NCI-H1417 treated with DMSO at 0.1 percent for 48 hours (cell line): Measurements from ENCODE around the gene SH3PXD2A.
"Not testable (repeated sequence)": the region's sequence is repeated elsewhere in the genome, so short reads cannot be mapped to it uniquely, and the experiment has no call there.

ENCODE experiments used
- DNase-seq: peaks from one replicate; lab custom pipeline; 2025; lab: John Stamatoyannopoulos, UW

The SH3PXD2A gene

DNA sequence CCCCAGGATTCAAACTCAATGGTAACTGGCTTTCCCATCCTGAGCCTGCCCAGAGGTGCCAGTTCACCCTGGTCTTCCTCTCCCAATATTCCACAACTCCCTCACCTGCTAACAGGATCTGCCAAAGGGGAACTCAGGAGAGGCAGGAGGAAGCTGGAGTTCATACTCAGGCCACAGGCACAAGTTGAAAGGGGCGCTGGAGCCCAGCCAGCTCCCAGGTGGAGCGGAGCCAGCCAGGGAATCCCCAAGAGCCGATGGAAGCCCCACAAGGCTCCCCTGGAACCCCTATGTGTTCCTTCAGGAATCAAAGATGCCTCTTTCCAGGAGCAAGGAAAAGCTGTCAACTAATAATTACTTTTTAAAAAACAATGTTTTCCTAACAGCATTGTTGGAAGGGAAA is 63.5 kb downstream of the SH3PXD2A start:
- DNase-seq: no peak

DNA sequence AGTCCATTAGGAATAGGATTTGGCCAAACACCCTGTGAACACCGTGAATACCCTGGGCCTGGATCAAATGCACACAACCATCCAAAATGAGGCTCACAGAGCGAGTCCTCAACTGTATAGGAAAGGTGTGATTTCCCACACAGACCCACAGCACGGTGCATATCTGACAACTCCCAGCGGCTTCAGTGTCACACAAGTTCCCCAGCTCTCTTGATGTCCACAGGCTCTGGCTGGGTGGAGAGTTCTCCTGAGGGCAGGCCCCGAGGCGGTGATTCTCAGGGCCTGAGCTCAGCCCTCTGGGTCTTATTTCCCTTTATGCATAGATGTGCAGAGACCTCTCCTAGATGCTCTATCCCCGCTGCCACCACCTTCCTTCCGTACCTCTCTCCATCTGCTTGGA is 64.1 kb downstream of the SH3PXD2A start:
- DNase-seq: no peak

DNA sequence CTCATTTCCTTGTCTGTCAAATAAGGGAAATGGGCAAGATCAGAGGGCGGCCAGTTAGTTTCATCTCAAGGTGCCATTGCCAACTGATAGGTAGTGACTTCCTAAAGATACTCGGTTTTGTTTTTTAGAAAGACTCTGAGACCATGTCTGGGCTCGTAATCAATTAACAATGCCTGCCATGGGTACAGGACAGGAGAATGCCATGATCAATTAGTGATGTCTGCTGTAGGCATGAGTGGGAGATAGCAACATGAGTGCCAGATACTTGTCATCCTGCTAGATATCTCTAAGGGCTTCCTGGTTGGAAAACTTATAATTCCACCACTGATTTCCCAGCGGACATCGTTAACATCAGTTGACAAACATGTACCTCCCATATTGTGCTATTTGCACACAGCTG is 64.8 kb downstream of the SH3PXD2A start:
- DNase-seq: no peak

DNA sequence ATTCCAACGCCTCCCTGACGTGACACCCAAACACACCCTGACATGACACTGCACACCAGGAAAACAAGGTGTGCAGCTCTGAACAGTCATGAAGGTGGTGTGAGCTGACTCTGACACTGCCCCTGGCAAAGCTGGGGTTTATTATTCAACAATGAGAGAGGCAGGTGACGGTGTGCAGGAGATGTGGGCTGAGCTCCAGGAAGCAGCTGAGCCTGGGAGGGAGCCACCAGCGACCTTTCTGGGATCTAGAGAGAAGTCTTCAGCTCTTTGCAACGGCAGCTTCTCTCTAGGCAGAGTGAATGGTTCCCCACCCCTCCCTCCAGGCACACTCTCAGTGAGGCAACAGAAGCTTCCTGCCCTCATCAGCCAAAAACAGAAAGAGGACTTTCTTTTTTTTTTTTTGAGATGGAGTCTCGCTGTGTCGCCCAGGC is 65.6 kb downstream of the SH3PXD2A start:
- DNase-seq: no peak

DNA sequence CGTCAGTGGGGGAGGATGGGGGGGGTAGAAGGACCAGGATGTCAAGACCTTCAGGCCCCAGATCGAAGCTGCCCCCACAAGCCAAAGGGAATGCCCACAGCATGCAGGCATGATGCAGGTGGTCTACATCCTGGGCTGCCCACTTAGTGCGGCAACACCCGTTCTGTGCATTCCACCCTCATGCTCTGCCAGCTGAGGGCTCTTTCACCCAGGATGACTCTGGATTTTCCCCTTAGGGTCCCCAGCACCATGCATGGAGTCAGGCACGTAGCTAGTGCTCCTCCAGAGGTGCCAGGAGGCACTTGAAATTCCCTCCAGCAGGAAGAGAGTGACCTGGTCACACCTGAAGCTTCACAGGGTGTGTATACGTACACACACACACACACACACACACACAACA is 66.2 kb downstream of the SH3PXD2A start:
- no peak for DNase-seq

DNA sequence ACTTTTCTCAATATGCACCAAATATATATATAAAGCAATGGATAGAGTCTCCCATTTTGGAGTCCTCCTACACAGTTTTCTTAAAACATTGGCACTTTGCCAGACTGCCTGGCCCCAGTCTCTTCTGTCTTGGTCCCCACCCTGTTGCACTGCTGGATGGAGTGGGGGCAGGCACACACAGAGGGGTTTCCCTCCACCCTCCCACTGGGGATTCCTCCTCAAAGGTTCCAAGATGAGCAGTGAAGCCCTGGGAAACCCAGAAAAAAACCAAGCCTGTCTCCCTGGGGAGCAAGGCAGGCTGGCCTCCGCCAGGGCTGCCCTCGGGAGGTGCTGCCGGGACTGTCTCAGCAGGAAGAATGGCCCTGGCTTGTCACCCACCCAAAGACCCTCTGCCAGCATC is 68.0 kb downstream of the SH3PXD2A start:
- DNase-seq: no peak

DNA sequence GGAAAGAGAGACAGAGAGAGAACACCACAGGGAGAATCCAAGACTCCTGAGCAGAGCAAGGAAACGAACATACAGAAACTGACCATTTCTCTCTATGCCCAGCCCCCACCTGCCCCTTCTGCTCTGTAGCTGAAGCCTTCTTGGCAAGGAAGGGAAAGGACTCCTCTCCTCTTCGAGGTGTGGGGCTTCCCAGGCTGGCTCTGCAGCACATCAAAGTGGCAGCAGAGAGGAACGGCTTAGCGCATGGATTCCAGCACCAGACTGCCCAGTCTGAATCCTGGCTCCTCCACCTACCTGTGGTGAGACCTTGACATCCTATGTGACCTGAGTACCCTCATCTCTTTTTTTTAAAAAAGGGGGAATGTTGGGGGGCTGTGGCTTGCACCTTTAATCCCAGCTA is 69.4 kb downstream of the SH3PXD2A start:
- DNase-seq: no peak

DNA sequence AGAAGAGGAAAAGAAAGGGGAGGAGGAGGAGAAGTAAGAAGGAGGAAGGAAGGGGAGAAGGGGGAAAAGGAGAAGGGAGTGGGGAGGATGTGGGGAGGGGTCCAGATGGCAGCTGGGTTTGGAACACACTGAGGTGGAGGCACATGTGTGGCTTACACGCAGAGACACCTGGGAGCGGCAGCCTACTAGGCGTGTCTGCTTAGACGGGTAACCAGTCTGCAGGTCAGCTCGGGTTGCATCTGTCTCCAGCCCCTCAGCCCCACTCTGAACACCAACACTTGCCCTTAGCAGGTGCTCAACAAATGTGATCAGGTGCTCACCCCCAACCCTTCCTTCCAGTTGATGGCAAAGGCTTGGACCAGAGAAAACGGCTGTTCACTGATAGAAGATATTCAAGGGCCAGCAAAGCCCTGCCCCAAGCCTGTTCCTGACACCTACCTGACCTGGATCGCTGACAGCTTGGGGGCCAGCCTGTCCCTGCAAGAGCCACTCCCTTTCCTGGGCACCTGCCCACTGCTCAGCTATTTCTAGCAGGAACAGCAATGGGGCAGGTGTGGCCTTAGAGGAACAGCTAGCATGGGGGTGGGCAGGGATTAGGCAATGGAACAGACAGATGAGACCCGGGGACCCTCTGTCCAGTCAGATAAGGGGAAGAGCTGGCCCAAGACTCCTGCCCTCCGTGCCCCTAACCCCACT is 70.5 kb downstream of the SH3PXD2A start:
- no peak for DNase-seq

DNA sequence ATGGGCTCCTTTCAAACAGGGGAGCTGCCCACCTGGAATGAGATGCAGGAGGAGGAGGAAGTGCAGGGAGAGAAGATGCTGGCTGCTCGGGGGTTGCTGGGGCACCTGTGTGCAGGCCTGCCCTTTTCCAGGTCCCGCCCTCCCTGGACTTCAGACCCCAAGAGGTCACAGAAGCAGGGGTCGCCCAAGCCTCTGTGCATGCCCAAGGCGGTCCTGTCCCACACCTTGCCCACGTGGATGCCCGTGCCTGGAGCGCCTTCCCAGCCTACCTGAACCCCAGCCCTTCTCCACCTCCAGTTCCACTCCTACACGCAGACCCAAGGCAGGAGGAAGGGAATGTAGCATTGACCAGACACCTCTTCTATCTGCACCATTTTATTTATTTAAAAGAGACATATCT is 71.3 kb downstream of the SH3PXD2A start:
- no peak for DNase-seq

DNA sequence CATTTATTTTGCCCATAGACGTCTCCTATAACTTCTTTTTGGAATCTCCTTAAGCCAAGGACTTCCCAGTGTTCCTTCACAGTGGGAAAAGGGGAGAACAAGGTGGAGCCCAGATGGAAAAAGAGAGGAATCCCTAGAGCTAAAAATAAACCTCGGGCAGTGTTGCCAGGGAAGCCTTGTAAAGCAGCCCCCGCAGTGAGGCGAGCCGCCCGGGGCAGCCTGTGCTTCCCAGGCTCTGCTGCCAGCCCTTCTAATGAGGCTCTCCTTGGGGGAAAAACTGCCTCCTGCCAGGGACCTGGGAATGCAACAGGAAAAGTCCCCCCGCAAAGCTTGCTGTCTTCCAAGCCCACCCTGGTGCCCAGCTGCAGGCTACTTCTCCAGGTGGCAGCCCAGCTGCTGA is 71.7 kb downstream of the SH3PXD2A start:
- no peak for DNase-seq

DNA sequence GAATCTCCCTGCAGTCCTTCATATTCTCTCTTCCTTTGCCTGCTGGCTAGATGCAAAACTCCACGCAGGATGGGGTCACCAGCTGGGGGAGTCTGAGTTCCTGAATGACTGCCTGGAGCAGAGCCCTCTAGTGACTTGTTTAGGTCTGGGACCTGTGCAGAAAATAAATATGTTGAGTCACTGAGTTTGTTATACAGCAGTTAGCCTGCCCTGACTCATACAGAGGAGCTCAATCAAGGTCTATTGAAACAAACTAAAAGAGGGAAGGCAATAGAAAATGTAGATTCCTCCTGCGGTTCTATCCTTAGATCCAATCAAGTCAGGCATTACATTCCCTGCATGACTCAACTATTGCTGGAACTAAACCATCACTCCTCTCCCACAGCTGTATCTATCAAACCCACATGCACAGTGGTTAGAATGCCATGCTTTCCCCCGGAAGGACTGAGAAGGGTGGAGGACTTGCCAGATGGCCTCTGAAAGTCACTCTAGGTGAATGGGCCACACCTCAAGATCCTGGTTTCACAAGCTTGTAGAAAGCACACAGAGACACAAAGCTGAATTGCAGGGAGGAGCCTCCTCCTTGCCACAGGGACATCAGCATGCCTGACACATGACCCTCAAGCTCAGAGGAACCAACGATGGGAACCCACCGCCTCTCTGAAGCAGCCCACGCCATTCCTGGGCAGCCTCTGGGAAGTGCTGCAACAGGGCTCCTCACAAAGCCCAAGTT is 73.9 kb downstream of the SH3PXD2A start:
- no peak for DNase-seq

DNA sequence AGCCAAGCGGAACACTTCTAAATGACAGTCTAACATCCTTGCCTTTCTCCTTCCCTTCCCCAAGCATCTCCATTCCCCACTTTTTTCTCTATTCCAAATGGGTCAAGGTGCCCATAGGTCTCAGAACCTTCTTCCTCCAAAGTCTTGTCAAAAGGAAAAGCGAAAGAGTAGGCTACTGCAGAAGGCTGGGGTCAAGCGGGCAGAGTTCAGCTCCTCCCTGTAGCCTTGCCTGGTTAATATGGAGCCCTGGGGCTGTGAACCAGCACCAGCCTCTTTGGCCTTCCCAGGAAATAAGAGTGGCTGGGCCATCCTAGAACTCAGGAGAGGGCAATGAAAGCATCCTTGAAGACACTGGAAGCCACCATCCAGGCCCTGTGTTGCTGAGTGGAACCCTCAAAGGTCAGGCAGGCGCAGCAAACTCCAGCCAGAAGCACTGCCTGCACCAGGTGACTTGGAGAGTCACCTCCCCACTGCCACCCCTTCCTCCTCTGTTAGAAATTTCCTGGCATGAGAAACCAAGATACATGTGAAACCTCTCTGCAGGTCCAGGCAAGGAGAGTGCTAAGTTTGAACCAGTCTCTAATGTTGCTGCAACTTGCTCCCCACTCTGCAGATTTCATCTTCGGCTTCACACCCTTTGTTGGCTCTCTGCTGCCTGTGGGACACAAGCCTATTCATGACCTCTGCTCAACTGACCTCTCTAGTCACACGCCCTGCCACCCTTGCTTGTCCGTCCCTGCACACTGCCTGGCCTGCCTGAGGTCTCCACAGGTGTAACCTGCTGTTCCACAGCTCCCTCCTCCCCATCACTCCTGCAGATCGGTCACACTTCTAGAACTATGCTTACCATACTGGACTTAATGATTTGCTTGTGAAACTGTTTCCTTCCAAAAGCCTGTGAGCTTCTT is 74.9 kb downstream of the SH3PXD2A start:
- DNase-seq: no peak

DNA sequence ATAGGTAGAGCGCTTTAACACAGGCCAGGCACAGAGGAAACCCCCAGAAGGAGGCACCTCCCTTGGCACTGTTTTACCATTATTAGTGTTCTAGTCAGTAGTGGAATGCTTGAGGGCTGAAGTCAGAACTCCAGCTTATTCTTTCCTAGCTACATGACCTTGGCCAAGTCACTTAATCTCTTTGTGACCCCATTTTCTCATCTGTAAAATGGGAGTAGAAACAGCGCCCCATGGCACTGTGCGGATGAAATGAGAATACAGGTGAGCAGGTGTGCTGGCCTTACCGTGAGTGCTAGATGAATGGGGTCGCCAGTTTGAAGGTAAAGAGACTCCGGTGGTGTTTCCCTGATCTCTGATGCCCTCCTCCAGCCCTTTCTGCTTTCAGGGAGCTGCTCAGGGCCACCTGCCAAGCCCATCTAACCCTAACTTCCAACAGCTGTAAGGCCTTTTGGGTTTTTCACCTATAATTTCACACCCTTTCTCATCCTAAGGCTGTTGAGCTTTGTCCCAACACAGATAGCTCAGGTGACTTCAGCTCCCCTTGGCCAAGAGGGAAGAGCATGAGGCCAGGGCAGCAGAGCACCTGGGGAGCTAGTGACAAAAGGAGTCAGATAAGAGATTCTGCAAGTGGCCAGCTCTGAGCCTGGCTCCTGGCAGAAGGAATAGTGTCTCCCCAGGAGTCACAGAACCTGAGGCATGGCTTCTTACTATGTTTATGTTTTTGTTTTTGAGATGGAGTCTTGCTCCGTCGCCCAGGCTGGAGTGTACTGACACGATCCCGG is 76.8 kb downstream of the SH3PXD2A start:
- DNase-seq: no peak

DNA sequence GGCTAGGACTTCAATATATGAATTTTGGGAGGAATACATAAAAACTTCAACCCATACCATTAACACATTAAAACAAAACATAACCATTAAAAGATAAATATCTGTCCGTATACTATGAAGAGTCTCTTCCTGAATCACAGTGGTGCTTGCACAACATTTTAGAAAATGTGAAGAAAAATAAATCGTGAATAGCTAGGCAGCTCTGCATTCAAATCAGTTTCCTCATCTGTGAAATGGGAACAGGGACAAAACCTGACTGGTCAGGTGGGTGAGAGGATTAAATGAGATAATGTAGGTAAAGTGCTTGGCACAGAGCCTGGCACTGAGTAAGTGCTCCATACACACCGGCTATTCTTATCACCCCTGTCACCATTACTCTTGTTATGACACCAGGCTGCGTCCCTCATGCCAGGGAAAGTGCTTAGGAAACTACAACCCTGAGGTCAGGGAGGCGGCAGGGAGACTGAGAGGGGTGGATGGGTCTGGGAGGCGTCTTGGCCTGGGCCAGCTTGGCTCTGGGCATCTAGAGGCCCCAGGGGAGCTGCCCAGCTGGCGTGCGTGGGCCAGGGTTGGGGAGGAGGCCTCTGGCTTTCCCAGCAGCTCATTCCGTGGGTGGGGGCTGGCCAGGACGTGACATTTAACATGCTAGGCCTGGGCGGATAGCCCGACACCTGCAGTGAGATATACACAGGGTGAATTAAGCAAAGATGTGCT is 78.3 kb downstream of the SH3PXD2A start:
- DNase-seq: no peak

DNA sequence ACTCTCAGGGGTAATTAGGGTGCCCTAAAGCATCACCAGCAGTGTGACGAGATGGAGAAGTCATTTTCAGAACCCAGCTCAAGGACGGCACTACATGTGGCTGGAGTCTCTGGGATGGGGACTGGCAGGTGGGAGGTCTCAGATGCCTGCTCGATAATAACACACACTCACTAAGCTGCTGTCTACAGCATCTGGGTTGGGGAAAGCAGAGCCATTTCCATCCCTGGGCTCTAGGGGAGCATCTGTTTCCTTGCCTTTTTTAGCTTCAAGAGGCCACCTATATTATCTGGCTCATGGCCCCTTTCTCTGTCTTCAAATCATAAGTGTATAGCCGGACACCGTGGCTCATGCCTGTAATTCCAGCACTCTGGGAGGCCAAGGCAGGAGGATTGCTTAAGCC is 79.6 kb downstream of the SH3PXD2A start:
- DNase-seq: no peak

DNA sequence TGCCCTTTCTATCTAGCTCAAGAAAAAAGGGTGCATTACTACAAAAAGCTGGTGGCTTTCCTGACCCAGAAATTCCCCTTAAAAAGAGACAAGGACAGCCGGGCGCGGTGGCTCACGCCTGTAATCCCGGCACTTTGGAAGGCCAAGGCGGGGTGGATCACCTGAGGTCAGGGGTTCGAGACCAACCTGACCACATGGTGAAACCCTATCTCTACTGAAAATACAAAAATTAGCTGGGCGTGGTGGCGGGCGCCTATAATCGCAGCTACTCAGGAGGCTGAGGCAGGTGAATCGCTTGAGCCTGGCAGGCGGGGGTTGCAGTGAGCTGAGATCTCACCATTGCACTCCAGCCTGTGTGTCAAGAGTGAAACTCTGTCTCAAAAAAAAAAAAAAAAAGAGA is 82.5 kb downstream of the SH3PXD2A start:
- not testable (repeated sequence) for DNase-seq

DNA sequence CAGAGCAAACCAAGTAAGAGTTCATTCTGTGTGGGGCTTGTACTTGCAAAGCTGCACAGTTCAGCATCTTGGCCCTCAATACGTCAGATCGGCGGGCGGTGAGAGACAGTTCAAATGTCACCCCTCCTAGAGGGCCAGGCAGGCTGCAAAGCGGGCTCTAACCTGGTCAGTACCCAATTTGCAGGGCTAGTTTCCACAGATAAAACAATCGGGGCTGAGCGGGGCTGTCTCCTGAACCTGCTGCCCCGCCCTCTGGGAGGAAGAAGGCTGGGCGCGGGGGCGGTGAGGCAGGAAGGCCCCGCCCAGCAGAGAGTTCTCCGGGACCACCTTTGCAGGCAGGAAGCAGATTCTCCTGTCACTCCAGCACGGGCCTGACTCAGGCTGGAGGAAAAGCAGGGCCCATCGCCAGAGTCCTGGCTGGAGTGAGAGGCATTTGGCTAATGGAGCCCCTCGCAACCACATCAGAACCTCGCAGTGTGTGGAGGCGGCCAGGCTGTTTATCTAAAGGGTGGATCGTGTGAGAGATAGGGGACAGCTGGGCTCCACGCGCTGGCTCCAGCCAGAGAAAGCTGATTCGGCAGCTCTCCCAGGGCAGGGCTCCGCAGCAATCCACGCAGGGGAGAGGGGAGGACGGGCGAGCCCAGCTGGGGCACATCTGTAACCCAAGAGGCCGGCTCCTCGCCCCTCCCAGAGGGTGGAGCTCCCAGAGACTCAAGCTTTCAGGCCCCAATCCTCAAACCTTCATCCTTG is 83.1 kb downstream of the SH3PXD2A start:
- no peak for DNase-seq

DNA sequence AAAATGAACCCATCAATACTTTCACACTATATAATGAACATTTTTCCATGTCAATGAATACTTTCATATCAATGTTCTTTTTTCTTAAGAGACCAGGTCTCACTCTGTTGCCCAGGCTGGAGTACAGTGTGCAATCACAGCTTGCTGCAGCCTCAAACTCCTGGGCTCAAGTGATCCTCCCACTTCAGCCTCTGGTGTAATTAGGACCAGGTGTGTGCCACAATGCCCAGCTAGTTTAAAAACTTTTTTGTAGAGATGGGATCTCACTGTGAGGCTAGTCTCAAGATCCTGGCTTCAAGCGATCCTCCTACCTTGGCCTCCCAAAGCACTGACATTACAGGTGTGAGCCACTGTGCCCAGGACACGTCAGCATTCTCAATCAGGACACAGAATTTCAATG is 85.2 kb downstream of the SH3PXD2A start:
- no peak for DNase-seq

DNA sequence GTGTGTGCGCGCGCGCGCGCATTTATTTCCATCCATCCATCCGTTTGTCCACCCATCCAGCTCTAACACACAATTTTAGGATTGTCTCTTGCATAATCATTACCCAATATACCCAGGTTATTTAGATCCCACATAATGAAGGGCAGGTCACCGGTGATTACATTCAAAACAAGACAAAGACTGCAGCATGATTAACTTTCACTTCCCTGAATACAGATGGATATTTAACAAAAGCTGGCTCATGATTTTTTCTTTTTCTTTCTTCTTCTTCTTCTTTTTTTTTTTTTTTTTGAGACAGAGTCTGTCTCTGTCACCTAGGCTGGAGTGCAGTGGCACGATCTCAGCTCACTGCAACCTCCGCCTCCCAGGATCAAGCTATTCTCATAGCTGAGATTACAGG is 86.2 kb downstream of the SH3PXD2A start:
- no peak for DNase-seq

DNA sequence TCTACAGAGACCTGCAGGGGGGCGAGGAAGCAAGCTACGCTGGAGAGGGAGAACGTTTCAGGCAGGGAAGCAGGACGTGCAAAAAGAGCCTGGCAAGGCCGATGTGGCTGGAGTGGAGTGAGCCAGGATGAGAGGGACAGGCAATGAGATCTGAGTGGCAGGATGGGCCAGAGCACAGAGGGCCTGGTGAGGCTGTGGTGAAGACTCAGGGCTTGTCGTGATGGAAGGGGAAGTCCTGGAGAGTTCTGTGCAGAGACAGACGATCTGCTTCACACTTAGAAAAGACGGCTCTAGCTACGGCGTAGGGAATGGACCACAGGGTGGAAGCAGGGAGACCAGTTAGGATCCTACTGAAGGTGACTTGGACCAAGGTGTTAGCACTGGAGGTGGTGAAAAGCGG is 87.0 kb downstream of the SH3PXD2A start:
- DNase-seq: no peak

DNA sequence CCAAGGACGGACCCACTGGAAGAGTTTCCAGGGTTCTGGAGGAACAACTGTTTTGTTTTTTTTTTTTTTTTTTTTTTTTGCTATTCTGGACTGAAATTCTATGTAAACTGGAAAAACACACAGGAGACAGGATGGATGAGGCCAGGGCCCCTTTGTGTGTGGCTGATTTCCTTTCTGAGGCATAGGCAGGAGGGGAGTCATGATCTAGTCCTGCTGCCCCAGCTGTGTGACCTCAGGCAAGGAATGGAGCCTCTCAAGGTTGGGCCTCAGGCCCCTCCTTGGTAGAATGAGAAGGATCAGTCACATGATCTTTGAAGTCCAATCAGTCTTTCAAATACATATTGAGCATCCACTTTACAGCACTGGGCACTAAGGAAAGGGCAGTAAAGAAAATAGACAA is 87.6 kb downstream of the SH3PXD2A start:
- DNase-seq: no peak
